Mesothelial cell of epicardium (in vitro differentiated cells): ENCODE data around the gene LIMS2. TPM values are rescaled to one million over a fixed set of nuclear protein-coding genes. Genes with fewer than 3 reads are reported as not detected.
A peak's percentile ranks its signal among the peaks of the same experiment; 100 is the strongest.

Experiments used
- DNase-seq, 2 experiments: peaks; one replicate each; pipeline ENCODE4 v3.0.0; 2021; ENCODE audit warnings: low spot score in 2 of 2; ENCODE audit not compliant: unreplicated experiment in 2 of 2
- H3K27ac Mint-ChIP-seq: 2 replicates; pipeline ENCODE4 v1.8.0; 2021; ENCODE audit warnings: mixed read lengths
- H3K27me3 Mint-ChIP-seq: 2 replicates; pipeline ENCODE4 v1.8.0; 2021; ENCODE audit warnings: low read depth, mixed read lengths
- H3K36me3 Mint-ChIP-seq: 2 replicates; pipeline ENCODE4 v1.8.0; 2021; ENCODE audit warnings: mixed read lengths
- H3K4me1 Mint-ChIP-seq: 2 replicates; pipeline ENCODE4 v1.8.0; 2021; ENCODE audit warnings: mixed read lengths
- H3K4me3 Mint-ChIP-seq: 2 replicates; pipeline ENCODE4 v1.8.0; 2021; ENCODE audit warnings: mild to moderate bottlenecking, moderate library complexity, mixed read lengths
- H3K9me3 Mint-ChIP-seq: 2 replicates; pipeline ENCODE4 v1.8.0; 2021; ENCODE audit warnings: mixed read lengths
- CTCF ChIP-seq: fragments of 200-600 bp; sonication (generic); IDR thresholded peaks from one replicate; pipeline ENCODE4 v1.5.0; 2021; ENCODE audit warnings: antibody characterized with exemption; ENCODE audit not compliant: unreplicated experiment
- total RNA-seq: library from RNA; stranded (reverse); gene quantifications from 3 replicates; pipeline ENCODE4 v1.2.1, GENCODE V29; 2021

Gene LIMS2
- total RNA-seq, 1 donor from 2014 or later: 11.9 TPM

GRCh38 chr2:127680706-127681287 lies 5.5 kb upstream of the LIMS2 start:
- Mint-ChIP-seq H3K27ac (no peak overlapping the region), H3K36me3 (no peaks in the 10 kb centered on the region), H3K4me3 (no peak overlapping the region), H3K27me3 (peaks cover 37% of the 10 kb centered on the region), H3K9me3 (no peaks in the 10 kb centered on the region), H3K4me1 (peaks cover 14% of the 10 kb centered on the region)
- TF ChIP-seq CTCF: no peak
- DNase-seq: no peak

GRCh38 chr2:127679680-127680361 lies 4.5 kb upstream of the LIMS2 start:
- H3K27me3 Mint-ChIP-seq: peaks cover 40% of the 10 kb centered on the region
- no peaks in the 10 kb centered on the region for H3K9me3 Mint-ChIP-seq
- H3K4me3 Mint-ChIP-seq: no peak overlapping the region
- no peak for DNase-seq
- no peak for TF ChIP-seq CTCF
- no peaks in the 10 kb centered on the region for H3K36me3 Mint-ChIP-seq
- H3K27ac Mint-ChIP-seq: no peak overlapping the region
- peaks cover 11% of the 10 kb centered on the region for H3K4me1 Mint-ChIP-seq

DNA sequence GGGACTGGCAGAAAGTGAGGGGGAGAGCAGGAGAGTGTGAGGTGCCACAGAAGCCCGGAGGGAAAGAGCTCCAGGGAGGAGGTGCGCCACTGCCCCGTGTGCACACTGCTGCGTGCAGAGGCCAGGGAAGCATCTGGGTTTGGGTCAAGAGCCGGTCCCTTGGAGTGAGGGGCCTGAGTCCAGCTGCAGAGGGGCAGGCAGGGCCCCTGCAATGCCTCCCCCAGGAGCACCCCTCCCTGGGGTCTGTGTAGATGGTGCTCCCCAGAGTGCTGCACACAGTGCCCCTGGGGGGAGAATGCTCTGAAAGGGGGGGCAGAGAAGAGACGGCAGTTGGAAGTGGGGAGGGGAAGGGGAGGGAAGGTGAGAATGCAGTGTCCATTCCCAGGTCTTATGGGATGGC lies 3.7 kb upstream of the LIMS2 start:
- Mint-ChIP-seq H3K9me3 (no peaks in the 10 kb centered on the region), H3K36me3 (no peaks in the 10 kb centered on the region), H3K27me3 (peaks cover 46% of the 10 kb centered on the region), H3K4me1 (peaks cover 15% of the 10 kb centered on the region), H3K4me3 (no peak overlapping the region), H3K27ac (no peak overlapping the region)
- DNase-seq: no peak
- no peak for TF ChIP-seq CTCF

GRCh38 chr2:127678531-127678930 lies 3.2 kb upstream of the LIMS2 start:
- Mint-ChIP-seq H3K9me3 (no peaks in the 10 kb centered on the region), H3K36me3 (no peaks in the 10 kb centered on the region), H3K27me3 (peaks cover 49% of the 10 kb centered on the region), H3K4me1 (peaks cover 15% of the 10 kb centered on the region), H3K4me3 (no peak overlapping the region), H3K27ac (no peak overlapping the region)
- no peak for TF ChIP-seq CTCF
- DNase-seq: no peak

GRCh38 chr2:127676906-127677305 lies 1.6 kb upstream of the LIMS2 start:
- H3K27me3 Mint-ChIP-seq: peaks cover 61% of the 10 kb centered on the region
- peak overlapping the region; percentile 24 for H3K4me3 Mint-ChIP-seq
- DNase-seq: no peak
- peaks cover 11% of the 10 kb centered on the region for H3K4me1 Mint-ChIP-seq
- H3K27ac Mint-ChIP-seq: no peak overlapping the region
- no peak for TF ChIP-seq CTCF
- H3K9me3 Mint-ChIP-seq: no peaks in the 10 kb centered on the region
- H3K36me3 Mint-ChIP-seq: no peaks in the 10 kb centered on the region
